ENCODE data around the gene UGGT1.

Gene UGGT1

DNA sequence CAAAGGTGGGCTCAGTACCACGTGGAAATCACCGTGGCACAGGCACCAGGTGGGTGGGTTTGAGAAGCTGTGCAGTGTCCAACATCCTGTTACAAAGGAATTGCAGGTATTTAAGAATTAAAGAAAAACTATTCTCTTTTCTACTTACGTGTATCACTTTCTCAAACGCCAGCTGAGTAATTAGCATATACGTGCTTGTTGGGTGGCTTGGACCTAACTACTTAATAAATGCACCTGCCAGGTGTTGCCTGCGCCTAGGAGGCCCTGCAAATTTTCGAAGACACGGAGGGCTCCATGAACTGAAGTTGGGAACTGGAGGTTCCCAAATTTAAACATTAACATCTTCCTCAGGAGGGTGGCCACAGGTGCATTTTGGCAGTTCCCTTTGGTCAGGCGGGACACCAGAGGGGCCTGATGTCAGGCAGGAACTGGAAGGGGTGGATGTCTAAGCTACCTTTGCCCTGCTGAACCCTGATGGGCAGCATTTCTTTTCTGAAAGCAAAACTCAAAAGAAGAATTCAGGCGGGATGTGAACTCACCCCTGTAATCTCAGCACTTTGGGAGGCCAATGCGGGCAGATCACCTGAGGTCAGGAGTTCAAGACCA lies 142.9 kb downstream of the UGGT1 start:
- no peak for TF ChIP-seq ZFX (IDR thresholded peaks at IDR 0.05; ENCODE audit: borderline replicate concordance)
- TF ChIP-seq, protein P1, sequence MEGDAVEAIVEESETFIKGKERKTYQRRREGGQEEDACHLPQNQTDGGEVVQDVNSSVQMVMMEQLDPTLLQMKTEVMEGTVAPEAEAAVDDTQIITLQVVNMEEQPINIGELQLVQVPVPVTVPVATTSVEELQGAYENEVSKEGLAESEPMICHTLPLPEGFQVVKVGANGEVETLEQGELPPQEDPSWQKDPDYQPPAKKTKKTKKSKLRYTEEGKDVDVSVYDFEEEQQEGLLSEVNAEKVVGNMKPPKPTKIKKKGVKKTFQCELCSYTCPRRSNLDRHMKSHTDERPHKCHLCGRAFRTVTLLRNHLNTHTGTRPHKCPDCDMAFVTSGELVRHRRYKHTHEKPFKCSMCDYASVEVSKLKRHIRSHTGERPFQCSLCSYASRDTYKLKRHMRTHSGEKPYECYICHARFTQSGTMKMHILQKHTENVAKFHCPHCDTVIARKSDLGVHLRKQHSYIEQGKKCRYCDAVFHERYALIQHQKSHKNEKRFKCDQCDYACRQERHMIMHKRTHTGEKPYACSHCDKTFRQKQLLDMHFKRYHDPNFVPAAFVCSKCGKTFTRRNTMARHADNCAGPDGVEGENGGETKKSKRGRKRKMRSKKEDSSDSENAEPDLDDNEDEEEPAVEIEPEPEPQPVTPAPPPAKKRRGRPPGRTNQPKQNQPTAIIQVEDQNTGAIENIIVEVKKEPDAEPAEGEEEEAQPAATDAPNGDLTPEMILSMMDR (IDR thresholded peaks at IDR 0.05), result peak; percentile 28
- no peak overlapping the region for H3K27ac ChIP-seq

DNA sequence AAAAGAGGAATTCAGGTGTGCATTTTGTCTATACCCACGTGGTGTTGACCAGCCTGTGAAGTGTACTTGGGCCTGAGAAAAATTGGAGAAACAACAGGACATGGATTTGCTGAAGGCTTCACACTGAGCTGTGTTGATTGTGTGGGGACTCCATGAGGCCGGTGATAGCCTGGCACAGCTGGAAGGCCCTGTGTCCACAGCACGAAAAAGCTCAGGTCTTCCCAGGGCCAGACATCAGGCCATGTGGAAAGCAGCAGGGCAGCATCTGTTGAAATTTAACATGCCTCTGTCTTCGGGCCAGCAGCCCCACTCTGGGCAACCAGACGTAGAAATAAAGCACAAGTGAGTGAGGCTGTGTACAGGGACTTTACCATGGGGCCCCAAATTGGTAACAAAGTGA lies 143.6 kb downstream of the UGGT1 start:
- no peak overlapping the region for H3K27ac ChIP-seq
- TF ChIP-seq ZFX (IDR thresholded peaks at IDR 0.05; ENCODE audit: borderline replicate concordance), result no peak
- TF ChIP-seq, protein P1 (IDR thresholded peaks at IDR 0.05), result no peak

DNA sequence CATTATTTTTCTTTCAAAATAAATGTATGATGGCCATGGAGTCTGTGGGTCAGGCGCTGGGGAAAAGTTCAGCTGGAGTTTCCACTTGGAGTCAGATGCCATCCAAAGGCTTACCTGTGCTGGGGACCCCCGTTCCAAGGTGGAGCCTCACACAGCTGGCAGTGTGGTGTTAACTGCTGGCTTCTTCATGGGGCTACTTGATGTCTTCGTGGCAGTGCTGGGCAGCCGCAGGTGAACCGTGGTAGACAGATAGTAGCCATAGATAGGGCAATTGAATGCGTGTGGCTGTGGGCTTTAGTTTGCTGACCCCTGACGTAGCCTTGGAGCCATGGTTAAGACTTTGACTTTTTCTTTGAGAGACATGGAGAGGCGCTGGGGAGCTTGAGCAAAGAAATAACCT lies 144.6 kb downstream of the UGGT1 start:
- TF ChIP-seq ZFX (IDR thresholded peaks at IDR 0.05; ENCODE audit: borderline replicate concordance), result no peak
- TF ChIP-seq, protein P1 (IDR thresholded peaks at IDR 0.05), result no peak
- no peak overlapping the region for H3K27ac ChIP-seq

DNA sequence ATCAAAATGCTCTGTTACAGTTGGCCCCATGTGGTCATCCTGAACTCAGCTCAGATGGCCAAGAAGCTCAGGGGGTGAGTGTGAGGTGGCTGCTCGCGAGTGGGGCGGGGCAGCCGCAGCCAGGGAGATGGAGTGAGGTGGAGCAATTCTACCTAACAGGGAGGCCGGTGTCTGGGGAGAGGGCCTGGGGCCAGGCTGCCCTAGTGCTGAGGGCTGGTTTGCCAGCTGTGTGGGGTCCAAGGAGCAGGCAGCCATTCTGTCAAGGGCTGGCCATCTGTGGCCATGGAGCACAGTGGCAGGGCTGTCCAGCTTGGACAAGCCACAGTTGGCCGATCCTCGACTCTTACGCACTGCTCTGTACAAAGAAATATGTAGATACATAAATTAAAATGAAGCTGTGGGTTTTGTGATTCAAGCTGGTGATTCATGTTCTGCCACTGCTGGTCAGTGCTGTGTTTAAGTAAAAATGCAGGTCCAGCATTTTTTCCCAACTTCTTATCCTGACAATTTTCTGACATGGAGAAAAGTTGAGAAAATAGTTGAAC lies 145.6 kb downstream of the UGGT1 start:
- no peak overlapping the region for H3K27ac ChIP-seq
- TF ChIP-seq, protein P1 (IDR thresholded peaks at IDR 0.05), result no peak
- TF ChIP-seq ZFX (IDR thresholded peaks at IDR 0.05; ENCODE audit: borderline replicate concordance), result no peak

DNA sequence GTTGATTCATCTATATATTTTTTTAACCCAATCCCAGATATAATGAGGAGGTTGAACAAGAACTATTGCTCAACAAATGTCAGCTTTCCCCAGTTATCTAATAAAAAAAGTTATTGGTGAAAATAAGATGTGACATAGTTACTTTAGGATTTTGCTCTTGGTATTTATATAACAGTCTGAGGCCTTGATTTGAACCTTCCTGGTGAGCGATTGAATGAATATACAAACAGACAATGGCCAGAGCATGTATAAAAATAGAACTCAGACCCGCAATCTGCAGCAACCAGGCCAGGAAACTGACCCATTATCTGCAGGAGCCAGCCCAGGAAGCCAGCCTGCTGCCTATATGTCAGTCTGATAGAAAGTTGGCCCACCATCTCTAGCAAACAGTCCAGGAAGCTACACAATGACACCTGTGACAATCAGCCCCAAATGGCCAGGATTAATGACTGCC lies 146.1 kb downstream of the UGGT1 start:
- no peak overlapping the region for H3K27ac ChIP-seq
- TF ChIP-seq, protein P1 (IDR thresholded peaks at IDR 0.05), result no peak
- no peak for TF ChIP-seq ZFX (IDR thresholded peaks at IDR 0.05; ENCODE audit: borderline replicate concordance)

DNA sequence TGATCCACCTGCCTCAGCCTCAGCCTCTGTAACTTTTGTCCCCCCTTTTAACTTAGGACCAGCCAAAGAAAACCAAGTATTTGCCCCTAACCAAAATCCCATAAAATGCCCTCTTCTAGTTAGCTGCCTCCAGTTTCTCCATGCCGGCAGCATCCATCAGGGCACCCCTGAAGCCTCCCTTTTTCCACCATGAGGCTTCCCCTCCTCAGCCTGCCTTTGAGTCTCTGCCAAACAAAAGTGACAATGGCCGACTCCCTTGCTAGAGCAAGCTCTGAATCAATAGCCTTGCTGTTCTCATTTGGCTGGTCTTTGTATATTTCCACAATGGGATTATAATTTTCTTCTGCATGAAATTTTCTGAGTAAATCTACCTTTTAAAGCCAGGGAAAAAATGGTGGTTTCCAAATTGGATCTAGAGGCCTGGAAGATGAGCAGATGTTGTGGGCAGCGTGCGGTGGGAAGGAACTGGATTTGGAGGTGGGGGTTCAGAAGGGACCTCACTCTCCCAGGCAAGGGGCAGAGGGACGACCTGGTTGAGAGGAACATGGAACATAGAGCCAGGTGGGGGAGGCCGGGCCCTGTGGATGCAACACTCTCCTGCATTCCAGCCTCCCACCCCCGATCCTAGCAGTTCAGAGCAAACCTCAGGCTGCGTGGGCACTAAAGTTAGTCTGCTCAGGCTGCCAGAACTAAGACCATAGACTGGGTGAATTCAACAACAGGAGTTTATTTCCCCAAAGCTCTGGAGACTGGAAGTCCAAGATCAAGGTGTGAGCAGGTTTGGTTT lies 147.1 kb downstream of the UGGT1 start:
- no peak overlapping the region for H3K27ac ChIP-seq
- TF ChIP-seq, protein P1 (IDR thresholded peaks at IDR 0.05), result no peak
- no peak for TF ChIP-seq ZFX (IDR thresholded peaks at IDR 0.05; ENCODE audit: borderline replicate concordance)

DNA sequence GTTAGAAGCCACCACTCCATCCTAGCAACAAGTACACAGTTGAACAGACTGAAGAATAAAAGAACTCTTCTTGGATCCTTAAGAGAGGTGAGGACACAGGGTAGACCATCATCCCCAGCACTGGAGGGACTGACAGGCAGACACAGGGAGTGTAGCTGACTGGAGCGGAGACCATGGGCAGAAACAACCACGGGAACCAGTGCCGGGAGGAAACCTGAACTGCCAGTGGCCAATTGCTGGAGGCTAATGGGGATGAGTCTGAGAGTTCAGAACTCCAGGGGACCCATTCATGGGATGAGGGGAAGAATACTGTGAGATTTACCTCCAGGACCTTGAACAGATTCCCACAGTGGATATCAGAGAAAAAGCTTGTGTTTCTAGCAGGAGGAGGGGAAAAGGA lies 150.9 kb downstream of the UGGT1 start:
- TF ChIP-seq ZFX (IDR thresholded peaks at IDR 0.05; ENCODE audit: borderline replicate concordance), result no peak
- TF ChIP-seq, protein P1 (IDR thresholded peaks at IDR 0.05), result no peak
- H3K27ac ChIP-seq, result no peak overlapping the region

Measured in 22Rv1 (cell line).